Measurements from ENCODE around the gene CDK5RAP2.

DNA sequence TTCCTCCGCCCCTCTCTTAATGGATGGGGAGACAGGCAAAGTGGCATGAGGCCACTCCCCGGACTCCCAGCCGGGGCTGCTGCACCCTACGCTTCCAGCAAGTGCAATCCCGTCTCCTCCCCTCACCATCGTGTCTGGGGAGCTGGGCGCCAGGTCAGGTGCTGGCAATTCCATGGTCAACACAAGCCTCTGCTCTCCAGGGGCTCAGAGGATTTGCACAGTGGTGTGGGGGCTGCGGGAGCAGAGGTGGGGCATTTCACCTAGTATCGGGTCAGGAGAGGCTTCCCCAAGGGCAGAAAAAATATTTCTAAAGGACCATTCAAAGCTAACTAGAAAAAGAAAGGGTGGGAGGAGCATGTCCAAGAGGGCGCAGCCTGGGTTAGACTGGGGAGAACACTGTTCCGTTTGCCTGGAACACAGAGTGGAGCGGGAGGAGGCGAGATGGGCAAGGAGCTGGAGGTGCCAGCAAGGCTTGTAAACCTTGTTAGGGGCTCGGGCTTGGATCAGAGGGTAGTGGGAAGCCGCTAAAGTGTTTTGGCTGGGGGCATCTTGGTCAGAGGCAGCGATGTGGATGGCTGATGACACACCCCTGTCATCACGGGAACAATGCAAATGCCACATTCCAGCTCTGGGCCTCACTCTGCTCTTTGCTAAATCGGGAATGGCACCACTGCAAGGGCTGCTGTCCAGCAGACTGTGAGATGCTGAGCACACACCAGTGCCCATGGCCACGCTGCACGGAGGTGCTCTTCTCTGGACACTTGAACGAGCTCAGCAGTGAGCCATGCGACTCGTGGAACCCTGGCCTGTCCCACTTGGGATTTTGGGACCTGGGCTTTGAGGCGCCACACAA, 191.7 kb downstream of the CDK5RAP2 start:
- TF ChIP-seq, protein P1, sequence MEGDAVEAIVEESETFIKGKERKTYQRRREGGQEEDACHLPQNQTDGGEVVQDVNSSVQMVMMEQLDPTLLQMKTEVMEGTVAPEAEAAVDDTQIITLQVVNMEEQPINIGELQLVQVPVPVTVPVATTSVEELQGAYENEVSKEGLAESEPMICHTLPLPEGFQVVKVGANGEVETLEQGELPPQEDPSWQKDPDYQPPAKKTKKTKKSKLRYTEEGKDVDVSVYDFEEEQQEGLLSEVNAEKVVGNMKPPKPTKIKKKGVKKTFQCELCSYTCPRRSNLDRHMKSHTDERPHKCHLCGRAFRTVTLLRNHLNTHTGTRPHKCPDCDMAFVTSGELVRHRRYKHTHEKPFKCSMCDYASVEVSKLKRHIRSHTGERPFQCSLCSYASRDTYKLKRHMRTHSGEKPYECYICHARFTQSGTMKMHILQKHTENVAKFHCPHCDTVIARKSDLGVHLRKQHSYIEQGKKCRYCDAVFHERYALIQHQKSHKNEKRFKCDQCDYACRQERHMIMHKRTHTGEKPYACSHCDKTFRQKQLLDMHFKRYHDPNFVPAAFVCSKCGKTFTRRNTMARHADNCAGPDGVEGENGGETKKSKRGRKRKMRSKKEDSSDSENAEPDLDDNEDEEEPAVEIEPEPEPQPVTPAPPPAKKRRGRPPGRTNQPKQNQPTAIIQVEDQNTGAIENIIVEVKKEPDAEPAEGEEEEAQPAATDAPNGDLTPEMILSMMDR (IDR thresholded peaks at IDR 0.05 in 4 of 5, conservative IDR thresholded peaks at IDR 0.05 in 1 of 5): no peak
- TF ChIP-seq POLR2A (IDR thresholded peaks at IDR 0.05): no peak
